ENCODE measurements around the gene SPIRE1. TPM values are rescaled to one million over a fixed set of nuclear protein-coding genes. Genes with fewer than 3 reads are reported as not detected.
"Not testable (repeated sequence)": the region's sequence is repeated elsewhere in the genome, so short reads cannot be mapped to it uniquely, and the experiment has no call there.

Gene SPIRE1
- total RNA-seq, 4 donors from 2014 or later: 1.9 to 25.3 (median 13.4) TPM

GRCh38 chr18:12492907-12493306, 165.0 kb downstream of the SPIRE1 start:
- DNase-seq: no peak
- WGBS, 2 donors: 94% methylated on average over 5 of the region's 5 CpGs
- TF ChIP-seq POLR2A (IDR thresholded peaks at IDR 0.05): no peak
- TF ChIP-seq CTCF (IDR thresholded peaks at IDR 0.05): no peak
- intact Hi-C loops (cut with DNase I): no loop called here
- H3K27me3 ChIP-seq: no peaks in the 10 kb centered on the region
- H3K27ac ChIP-seq: no peak overlapping the region
- H3K9me3 ChIP-seq: no peaks in the 10 kb centered on the region
- H3K36me3 ChIP-seq: peaks cover 0 to 25% (median 0%) of the 10 kb centered on the region in 3 donors
- no peaks in the 10 kb centered on the region for H3K4me1 ChIP-seq
- H3K4me3 ChIP-seq: no peak overlapping the region

GRCh38 chr18:12491611-12492435, 166.1 kb downstream of the SPIRE1 start:
- Histone ChIP-seq H3K36me3 (peaks cover 0 to 25% (median 0%) of the 10 kb centered on the region in 3 donors), H3K27ac (no peak overlapping the region), H3K4me1 (no peaks in the 10 kb centered on the region), H3K4me3 (no peak overlapping the region), H3K27me3 (no peaks in the 10 kb centered on the region), H3K9me3 (no peaks in the 10 kb centered on the region)
- no peak for TF ChIP-seq CTCF (IDR thresholded peaks at IDR 0.05)
- no peak for DNase-seq
- intact Hi-C loops (cut with DNase I): no loop called here
- WGBS, 2 donors: 92 to 93% methylated on average over 9 of the region's 9 CpGs

GRCh38 chr18:12485479-12486105, 172.3 kb downstream of the SPIRE1 start:
- H3K36me3 ChIP-seq: no peaks in the 10 kb centered on the region
- WGBS, 2 donors: 48 to 63% methylated on average over 5 of the region's 5 CpGs
- H3K27me3 ChIP-seq: no peaks in the 10 kb centered on the region
- H3K9me3 ChIP-seq: no peaks in the 10 kb centered on the region
- no peak overlapping the region for H3K27ac ChIP-seq
- intact Hi-C loops (cut with DNase I): no loop called here
- H3K4me3 ChIP-seq: no peak overlapping the region
- no peaks in the 10 kb centered on the region for H3K4me1 ChIP-seq
- no peak for DNase-seq
- TF ChIP-seq CTCF (IDR thresholded peaks at IDR 0.05) (no peak), POLR2A (IDR thresholded peaks at IDR 0.05) (no peak)

- DNase-seq; H3K4me1 ChIP-seq; intact Hi-C loops (cut with DNase I); H3K27me3 ChIP-seq; H3K9me3 ChIP-seq; H3K4me3 ChIP-seq; H3K27ac ChIP-seq: not testable (repeated sequence)
- peaks cover 0 to 29% (median 0%) of the 10 kb centered on the region in 3 donors for H3K36me3 ChIP-seq
- 84 to 92% methylated on average over 10 of the region's 10 CpGs for WGBS, 2 donors
These were observed 176.0 kb downstream of the SPIRE1 start for GRCh38 chr18:12481915-12482314.

- intact Hi-C loops (cut with DNase I): no loop called here
- TF ChIP-seq POLR2A (IDR thresholded peaks at IDR 0.05) (no peak), CTCF (IDR thresholded peaks at IDR 0.05) (no peak)
- H3K36me3 ChIP-seq: peaks cover 0 to 29% (median 0%) of the 10 kb centered on the region in 3 donors
- no peak for DNase-seq
- no peak overlapping the region for H3K4me3 ChIP-seq
- no peaks in the 10 kb centered on the region for H3K9me3 ChIP-seq
- no peak overlapping the region for H3K27ac ChIP-seq
- peaks cover 0 to 2% (median 0%) of the 10 kb centered on the region in 3 donors for H3K4me1 ChIP-seq
- no peaks in the 10 kb centered on the region for H3K27me3 ChIP-seq
These were observed 177.9 kb downstream of the SPIRE1 start for GRCh38 chr18:12479982-12480381.

All from esophagus squamous epithelium (tissue), 5 donors.